ENCODE results near the gene KNTC1.

- TF ChIP-seq CTCF (IDR thresholded peaks at IDR 0.05) (no peak), POLR2A (IDR thresholded peaks at IDR 0.05) (no peak)
Observed at GRCh38 chr12:122614839-122615238, 87.8 kb downstream of the KNTC1 start.
